Gastrocnemius medialis (tissue), 4 donors: ENCODE measurements around the gene ZDHHC1. TPM values are rescaled to one million over a fixed set of nuclear protein-coding genes. Genes with fewer than 3 reads are reported as not detected.

Experiments used
- ATAC-seq, 2 donors: fragments of 150-250 bp; one replicate each; pipeline ENCODE4 v1.9.1; 2016
- DNase-seq, 2 donors: peaks; one replicate each; pipeline ENCODE4 v3.0.0-alpha.2; 2019
- H3K27ac ChIP-seq, 4 donors: fragments of 200-600 bp; sonication (generic); 1 replicate in 1 of 4; 2 replicates in 3 of 4; pipeline ENCODE4 v1.5.1; 2016 to 2018; ENCODE audit warnings: mild to moderate bottlenecking in 2 of 4, moderate library complexity in 1 of 4
- H3K27me3 ChIP-seq, 3 donors: fragments of 200-600 bp; sonication (generic) in 2 of 3; 1 replicate in 1 of 3; 2 replicates in 2 of 3; pipeline versions ENCODE4 v1.5.1 to v1.6.0; 2016 to 2019; ENCODE audit warnings: mild to moderate bottlenecking in 1 of 3, moderate library complexity in 1 of 3
- H3K36me3 ChIP-seq, 2 donors: fragments of 200-600 bp; sonication (generic) in 1 of 2; one replicate each; pipeline ENCODE4 v1.5.1; 2017 to 2018
- H3K4me1 ChIP-seq, 2 donors: fragments of 200-600 bp; sonication (generic) in 1 of 2; one replicate each; pipeline ENCODE4 v1.5.1; 2016 to 2017; ENCODE audit warnings: mild to moderate bottlenecking in 2 of 2
- H3K4me3 ChIP-seq, 4 donors: fragments of 200-600 bp; sonication (generic) in 3 of 4; 1 replicate in 1 of 4; 2 replicates in 3 of 4; pipeline ENCODE4 v1.5.1; 2016 to 2019; ENCODE audit warnings: mild to moderate bottlenecking in 2 of 4
- H3K9me3 ChIP-seq, 3 donors: fragments of 200-600 bp; sonication (generic) in 2 of 3; 1 replicate in 1 of 3; 2 replicates in 2 of 3; pipeline ENCODE4 v1.5.1; 2016 to 2019
- CTCF ChIP-seq, 5 experiments: fragments of 450-650 bp in 3 of 5; fragments of 200-600 bp in 2 of 5; sonication (generic) in 2 of 5; IDR thresholded peaks in 4 of 5; conservative IDR thresholded peaks in 1 of 5; 1 replicate in 4 of 5; 2 replicates in 1 of 5; pipeline ENCODE4 v1.5.1; 2016 to 2019; ENCODE audit warnings: antibody characterized with exemption in 5 of 5, mild to moderate bottlenecking in 3 of 5, moderate library complexity in 3 of 5
- POLR2A ChIP-seq, 2 donors: fragments of 450-650 bp; IDR thresholded peaks; one replicate each; pipeline ENCODE4 v1.6.1; 2017; ENCODE audit warnings: antibody characterized with exemption in 2 of 2, mild to moderate bottlenecking in 2 of 2, moderate library complexity in 2 of 2
- in situ Hi-C, 4 donors: fragments of 200-750 bp; cut with MboI; loops; one replicate each; pipeline versions ENCODE4 v1.15.0 to v1.8.0; 2017; ENCODE audit warnings: low sequenced_read_pairs in 4 of 4
- intact Hi-C: fragments of 100-400 bp; cut with DNase I; formaldehyde crosslinking; loops from one replicate; pipeline ENCODE4 v1.15.1; 2023; ENCODE audit warnings: low total_unique reads
- total RNA-seq, 4 donors: library from RNA; depleted of rRNA; stranded (reverse); fragments of >200 nt; gene quantifications; one replicate each; pipeline versions ENCODE4 v1.1.0 to v1.2.3, GENCODE V29; 2016

Gene ZDHHC1
- total RNA-seq, 4 donors from 2014 or later: 4.4 to 11.0 (median 8.9) TPM

DNA sequence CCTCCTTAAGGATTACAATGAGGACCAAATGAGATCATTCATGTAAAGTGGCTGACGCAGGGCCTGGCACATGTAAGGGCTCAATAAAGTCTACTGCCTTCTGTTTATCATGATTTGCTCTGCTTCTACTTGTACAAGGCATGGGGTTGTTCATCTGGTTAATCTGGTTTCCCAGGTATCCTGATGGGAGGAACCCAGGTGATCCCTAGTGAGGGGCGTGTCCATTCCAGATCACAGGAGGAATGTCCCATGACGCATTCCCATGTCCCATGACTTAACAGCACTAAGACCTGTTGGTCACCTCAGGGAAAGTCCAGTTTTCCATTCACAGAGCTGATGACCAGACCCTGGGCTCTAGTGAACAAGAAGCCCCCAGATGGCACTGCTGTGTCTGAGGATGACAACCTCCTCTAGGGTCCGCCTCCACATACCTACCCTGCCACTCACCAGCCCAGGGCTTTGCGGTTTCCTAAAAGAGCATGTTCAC lies 11.5 kb downstream of the ZDHHC1 start:
- no peak for DNase-seq
- in situ Hi-C loops: no loop called here
- intact Hi-C loops: loop anchor here (5.0 kb wide), 2 partner anchors 142 to 157 kb away; partner anchors contain the start of genes FHOD1 and SLC9A5

DNA sequence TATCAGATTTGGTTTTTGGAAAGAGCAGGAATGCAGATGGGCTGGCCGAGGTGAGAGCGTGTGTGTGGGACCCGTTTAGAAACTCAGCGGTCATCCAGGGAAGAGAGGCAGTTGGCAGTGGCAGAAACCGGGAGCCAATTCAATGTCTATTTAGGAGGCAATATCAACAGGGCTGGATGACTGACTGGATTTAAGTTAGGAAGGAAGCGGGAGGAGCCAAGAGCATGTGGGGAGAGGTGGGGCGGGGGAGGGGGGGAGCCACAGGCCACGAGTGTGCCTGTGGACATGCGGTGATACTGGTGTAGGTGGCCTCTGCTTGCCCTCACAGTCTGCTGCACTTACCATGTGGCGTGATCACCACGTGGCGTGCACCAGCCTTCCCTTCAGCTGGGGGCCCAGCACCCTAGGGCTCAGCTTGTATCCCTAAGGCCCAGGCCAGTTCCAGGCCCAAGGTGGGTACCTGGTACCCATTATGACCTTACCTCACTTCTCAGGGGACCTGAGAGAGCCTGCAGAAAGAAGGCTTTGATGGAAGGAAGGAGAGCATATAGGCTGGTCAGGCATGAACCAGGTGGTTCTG lies 12.2 kb downstream of the ZDHHC1 start:
- intact Hi-C loops (no loop called here), in situ Hi-C loops (no loop called here)
- Histone ChIP-seq H3K9me3 (no peaks in the 10 kb centered on the region), H3K4me1 (peaks cover 37 to 55% of the 10 kb centered on the region in 2 donors), H3K4me3 (no peak overlapping the region), H3K36me3 (no peaks in the 10 kb centered on the region), H3K27ac (peak overlapping the region in 3 of 4 donors; percentile 23 to 82 (median 44)), H3K27me3 (no peaks in the 10 kb centered on the region)
- ATAC-seq: no peak
- no peak for DNase-seq
- TF ChIP-seq CTCF (IDR thresholded peaks at IDR 0.05 in 4 of 5, conservative IDR thresholded peaks at IDR 0.05 in 1 of 5) (no peak), POLR2A (IDR thresholded peaks at IDR 0.05) (no peak)

More for the DNA sequence above, 11.5 kb downstream of the ZDHHC1 start:
- Histone ChIP-seq H3K36me3 (no peaks in the 10 kb centered on the region), H3K4me3 (no peak overlapping the region), H3K27ac (peak overlapping the region; percentile 71 to 85 (median 82)), H3K4me1 (peaks cover 35 to 54% of the 10 kb centered on the region in 2 donors), H3K9me3 (no peaks in the 10 kb centered on the region), H3K27me3 (no peaks in the 10 kb centered on the region)
- TF ChIP-seq POLR2A (IDR thresholded peaks at IDR 0.05) (no peak), CTCF (IDR thresholded peaks at IDR 0.05 in 4 of 5, conservative IDR thresholded peaks at IDR 0.05 in 1 of 5) (no peak)
- ATAC-seq: no peak

DNA sequence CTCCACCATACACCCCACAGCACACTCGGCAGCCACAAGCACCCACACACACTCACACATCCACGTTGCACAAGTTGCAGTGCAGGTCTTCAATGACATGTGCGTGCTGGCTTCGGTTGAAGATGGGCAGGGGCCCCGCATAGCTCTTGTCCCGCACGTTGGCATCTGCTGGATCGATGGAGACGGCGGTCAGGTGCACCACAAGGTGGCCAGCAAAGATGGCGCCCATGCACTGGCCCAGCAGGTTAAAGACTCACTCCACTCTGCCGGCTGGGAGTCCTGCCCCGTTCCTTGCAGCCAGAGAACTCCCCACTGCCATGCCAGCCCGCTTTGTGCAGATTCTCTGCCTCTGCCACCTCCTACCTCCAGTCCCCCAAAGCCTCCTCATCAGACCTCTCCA lies 15.4 kb downstream of the ZDHHC1 start:
- no peak overlapping the region for H3K4me3 ChIP-seq
- in situ Hi-C loops: no loop called here
- no peak for ATAC-seq

DNA sequence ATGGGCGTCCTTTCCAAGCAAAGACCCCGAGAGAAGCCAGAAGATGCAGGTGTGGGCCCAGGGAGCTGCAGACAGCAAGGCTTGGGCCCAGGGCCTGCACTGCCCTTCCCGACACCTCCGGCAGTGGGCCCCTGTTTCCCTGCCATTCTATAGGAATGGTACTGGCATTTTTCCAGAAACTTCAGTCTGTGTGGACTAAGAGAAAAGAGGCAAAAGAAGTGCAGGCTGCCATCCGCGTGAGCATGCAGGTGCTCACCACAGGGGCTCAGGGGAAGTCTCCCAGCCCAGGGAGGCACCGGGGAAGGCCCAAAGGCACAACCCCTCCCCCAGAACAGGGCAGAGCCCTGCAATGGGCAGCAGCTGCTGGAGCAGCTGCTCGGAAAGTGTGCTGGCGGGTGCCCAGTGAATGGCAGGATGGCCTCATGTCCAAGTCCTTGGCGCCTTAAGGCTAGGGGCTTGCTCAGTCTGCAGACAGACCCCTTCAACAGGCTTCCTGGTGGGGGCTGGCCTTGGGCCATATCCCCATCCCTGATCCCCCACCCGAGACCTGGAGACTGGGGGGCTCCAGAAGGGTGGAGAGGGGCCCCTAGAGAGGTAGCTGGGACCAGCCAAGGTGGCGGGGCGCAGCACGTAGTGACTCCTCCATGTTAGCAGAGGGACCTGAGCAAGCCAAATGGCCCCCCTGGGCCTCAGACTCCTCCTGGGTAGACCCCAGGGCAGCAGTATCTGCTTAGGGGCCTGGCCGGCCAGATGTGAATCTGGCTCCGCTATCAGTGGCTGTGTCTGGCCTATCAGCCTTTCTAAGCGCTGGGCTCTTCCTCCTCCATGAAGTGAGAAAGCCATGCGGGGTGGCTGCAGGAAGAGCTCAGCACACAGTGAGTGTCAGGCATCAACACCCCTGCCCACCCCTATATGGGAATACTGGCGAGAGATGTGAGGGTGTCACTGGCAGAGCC lies 16.2 kb downstream of the ZDHHC1 start:
- intact Hi-C loops: no loop called here
- Histone ChIP-seq H3K27ac (no peak overlapping the region), H3K4me1 (peaks cover 36 to 41% of the 10 kb centered on the region in 2 donors), H3K9me3 (no peaks in the 10 kb centered on the region), H3K27me3 (no peaks in the 10 kb centered on the region), H3K4me3 (no peak overlapping the region), H3K36me3 (no peaks in the 10 kb centered on the region)
- in situ Hi-C loops: no loop called here
- ATAC-seq: peak in 1 of 2 donors; percentile 36
- TF ChIP-seq CTCF (IDR thresholded peaks at IDR 0.05 in 4 of 5, conservative IDR thresholded peaks at IDR 0.05 in 1 of 5) (peak in 1 of 5 experiments; percentile 19), POLR2A (IDR thresholded peaks at IDR 0.05) (no peak)
- DNase-seq: peak in 1 of 2 donors; percentile 57

More for the DNA sequence above, 15.4 kb downstream of the ZDHHC1 start:
- no peaks in the 10 kb centered on the region for H3K27me3 ChIP-seq
- peaks cover 39 to 47% of the 10 kb centered on the region in 2 donors for H3K4me1 ChIP-seq
- no peaks in the 10 kb centered on the region for H3K36me3 ChIP-seq
- H3K27ac ChIP-seq: no peak overlapping the region
- no peak for DNase-seq
- no peaks in the 10 kb centered on the region for H3K9me3 ChIP-seq
- intact Hi-C loops: no loop called here
- no peak for TF ChIP-seq CTCF (IDR thresholded peaks at IDR 0.05 in 4 of 5, conservative IDR thresholded peaks at IDR 0.05 in 1 of 5)
- no peak for TF ChIP-seq POLR2A (IDR thresholded peaks at IDR 0.05)
